ENCODE results near the gene OR13J1.

DNA sequence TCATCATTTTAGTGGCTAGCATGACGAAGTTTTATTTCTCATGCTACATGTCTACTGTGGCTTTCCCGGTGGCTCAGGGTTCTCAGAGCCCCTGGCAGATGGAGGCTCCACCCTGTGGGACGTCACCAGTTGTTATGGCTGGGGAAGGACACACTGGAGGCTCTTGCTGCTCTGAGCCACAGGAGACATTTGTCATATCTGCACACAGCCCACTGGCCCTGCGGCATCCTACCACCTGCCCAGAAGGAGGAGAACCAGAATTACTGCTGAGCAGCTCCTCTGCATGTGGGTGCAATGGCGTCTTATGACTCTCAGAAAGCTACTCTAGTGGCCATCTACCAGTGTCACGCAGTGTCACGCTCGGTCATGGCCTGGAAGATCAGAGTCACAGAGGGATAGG lies 6.6 kb downstream of the OR13J1 start:
- TF ChIP-seq, protein P1, sequence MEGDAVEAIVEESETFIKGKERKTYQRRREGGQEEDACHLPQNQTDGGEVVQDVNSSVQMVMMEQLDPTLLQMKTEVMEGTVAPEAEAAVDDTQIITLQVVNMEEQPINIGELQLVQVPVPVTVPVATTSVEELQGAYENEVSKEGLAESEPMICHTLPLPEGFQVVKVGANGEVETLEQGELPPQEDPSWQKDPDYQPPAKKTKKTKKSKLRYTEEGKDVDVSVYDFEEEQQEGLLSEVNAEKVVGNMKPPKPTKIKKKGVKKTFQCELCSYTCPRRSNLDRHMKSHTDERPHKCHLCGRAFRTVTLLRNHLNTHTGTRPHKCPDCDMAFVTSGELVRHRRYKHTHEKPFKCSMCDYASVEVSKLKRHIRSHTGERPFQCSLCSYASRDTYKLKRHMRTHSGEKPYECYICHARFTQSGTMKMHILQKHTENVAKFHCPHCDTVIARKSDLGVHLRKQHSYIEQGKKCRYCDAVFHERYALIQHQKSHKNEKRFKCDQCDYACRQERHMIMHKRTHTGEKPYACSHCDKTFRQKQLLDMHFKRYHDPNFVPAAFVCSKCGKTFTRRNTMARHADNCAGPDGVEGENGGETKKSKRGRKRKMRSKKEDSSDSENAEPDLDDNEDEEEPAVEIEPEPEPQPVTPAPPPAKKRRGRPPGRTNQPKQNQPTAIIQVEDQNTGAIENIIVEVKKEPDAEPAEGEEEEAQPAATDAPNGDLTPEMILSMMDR (conservative IDR thresholded peaks at IDR 0.05 in 1 of 2, IDR thresholded peaks at IDR 0.05 in 1 of 2; ENCODE audit: extremely low read depth in 1 of 2, insufficient read depth in 1 of 2, low read depth in 1 of 2, low read length in 2 of 2) = no peak
- TF ChIP-seq EZH2 (IDR thresholded peaks at IDR 0.05; ENCODE audit: borderline replicate concordance, low read length) = no peak
